HG03097 (cell line): ENCODE results near the gene MIEN1.
"Not testable (repeated sequence)": the region's sequence is repeated elsewhere in the genome, so short reads cannot be mapped to it uniquely, and the experiment has no call there.

ENCODE experiments used
- ATAC-seq: cut with Tn5 transposase; IDR thresholded peaks from one replicate; pipeline ENCODE4 v1.9.1; 2021; ENCODE audit not compliant: unreplicated experiment, low FRiP score

Gene MIEN1

DNA sequence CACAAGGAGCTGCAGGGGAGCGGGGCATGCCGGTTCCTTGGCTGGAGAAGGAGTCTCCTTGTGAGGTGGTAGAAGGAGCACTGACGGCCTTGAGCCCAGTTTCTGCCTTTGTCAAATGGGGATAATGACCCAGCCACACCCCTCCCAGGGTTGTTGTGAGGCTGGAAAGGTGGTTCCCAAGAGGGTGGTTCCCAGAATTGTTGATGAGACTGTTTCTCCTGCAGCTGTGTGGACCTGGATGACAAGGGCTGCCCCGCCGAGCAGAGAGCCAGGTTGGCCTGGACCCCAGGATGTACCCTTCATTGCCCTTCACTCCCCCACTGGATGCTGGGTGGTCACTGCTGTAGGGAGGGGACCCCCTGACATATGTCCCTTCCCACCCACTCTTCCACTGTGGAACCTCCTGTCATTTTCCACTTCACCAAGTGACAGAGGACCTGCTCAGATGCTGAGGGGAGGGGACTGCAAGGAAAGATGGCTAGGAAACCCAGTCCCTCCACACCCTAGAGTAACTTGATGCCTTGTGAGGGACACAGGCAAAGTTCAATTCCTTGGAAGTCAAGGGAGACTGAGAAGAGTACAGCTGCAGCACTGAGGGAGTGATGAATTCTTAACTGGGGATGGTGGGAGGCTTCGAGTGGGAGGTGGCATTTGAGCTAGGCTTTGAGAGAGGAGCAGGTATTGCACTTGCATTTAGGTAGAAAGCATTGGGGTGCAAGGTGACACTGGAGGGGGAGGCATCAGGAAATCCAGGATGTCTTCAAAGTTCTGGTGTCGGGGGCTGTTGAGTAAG is 10.6 kb downstream of the MIEN1 start:
- ATAC-seq: no peak

DNA sequence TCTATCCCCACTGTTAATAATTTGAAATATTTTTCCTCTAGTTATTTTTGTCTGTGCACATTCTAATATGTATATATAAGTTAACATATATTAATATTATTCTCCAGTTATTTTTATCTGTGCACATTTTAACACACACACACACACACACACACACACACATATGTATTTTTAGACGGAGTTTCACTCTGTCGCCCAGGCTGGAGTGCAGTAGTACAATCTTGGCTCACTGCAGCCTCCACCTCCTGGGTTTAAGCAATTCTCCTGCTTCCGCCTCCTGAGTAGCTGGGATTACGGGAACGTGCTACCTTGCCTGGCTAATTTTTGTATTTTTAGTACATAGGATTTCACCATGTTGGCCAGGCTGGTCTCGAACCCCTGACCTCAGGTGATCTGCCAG is 12.7 kb downstream of the MIEN1 start:
- ATAC-seq: no peak

DNA sequence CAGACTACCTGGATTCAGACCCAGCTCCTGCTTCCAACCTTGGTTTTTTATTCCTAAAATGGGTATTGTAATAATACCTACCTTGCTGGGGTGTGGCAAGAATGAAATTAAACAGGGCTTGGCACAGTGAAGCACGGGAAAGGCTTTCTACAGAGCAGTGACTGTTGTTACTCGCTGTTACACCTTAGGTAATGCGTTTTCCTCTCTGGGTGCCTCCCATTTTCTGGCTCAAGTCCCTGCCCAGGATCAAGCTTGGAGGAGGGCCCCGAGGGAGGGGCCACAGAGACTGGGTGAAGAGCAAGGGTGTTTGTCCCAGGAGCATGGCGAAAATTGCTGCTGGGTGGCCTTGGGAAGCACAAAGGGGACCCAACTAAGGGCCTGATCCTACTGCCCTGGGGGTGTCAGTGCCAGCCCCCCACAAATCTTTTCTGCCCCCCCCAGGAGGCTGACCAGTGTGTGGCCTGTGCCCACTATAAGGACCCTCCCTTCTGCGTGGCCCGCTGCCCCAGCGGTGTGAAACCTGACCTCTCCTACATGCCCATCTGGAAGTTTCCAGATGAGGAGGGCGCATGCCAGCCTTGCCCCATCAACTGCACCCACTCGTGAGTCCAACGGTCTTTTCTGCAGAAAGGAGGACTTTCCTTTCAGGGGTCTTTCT is 13.3 kb downstream of the MIEN1 start:
- no peak for ATAC-seq

DNA sequence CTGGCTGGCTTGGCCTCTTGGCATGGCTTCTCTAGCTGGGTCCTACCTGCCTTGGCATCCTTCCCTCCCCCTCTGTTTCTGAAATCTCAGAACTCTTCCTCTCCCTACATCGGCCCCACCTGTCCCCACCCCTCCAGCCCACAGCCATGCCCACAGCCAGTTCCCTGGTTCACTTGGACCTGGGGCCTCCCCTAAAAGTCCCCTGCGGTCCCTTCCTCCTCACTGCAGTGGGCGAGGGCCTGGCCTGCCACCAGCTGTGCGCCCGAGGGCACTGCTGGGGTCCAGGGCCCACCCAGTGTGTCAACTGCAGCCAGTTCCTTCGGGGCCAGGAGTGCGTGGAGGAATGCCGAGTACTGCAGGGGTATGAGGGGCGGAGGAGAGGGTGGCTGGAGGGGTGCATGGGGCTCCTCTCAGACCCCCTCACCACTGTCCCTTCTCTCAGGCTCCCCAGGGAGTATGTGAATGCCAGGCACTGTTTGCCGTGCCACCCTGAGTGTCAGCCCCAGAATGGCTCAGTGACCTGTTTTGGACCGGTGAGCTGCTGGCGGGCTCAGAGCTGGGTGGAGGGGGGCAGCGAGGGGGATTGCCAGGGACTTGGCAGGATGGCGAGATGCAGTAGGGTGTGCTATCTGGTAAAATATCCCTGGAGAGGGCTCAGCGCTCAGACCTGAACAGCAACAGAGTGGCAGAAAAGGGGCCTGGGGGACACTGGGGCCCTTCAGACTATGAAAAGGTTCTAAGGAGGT is 14.1 kb downstream of the MIEN1 start:
- no peak for ATAC-seq

DNA sequence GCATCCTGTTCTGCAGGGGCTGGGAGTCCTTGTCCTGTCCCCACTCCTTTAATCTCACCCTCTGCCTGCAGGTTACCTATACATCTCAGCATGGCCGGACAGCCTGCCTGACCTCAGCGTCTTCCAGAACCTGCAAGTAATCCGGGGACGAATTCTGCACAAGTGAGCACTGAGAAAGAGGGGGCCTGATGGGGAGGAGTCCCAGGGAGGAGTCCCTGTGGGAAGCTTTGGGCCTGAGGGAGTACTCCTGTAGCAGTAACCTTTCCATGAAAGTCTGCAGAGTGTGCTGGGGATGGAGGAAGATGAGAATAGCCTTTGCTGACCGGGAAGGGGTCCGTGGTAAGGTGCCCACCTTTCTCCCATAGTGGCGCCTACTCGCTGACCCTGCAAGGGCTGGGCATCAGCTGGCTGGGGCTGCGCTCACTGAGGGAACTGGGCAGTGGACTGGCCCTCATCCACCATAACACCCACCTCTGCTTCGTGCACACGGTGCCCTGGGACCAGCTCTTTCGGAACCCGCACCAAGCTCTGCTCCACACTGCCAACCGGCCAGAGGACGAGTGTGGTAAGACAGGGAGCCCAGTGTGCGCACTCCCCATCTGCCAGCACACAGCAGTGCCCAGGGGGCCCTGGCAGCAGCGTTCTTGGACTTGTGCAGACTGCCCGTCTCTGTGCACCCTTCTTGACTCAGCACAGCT is 14.8 kb downstream of the MIEN1 start:
- ATAC-seq: no peak

DNA sequence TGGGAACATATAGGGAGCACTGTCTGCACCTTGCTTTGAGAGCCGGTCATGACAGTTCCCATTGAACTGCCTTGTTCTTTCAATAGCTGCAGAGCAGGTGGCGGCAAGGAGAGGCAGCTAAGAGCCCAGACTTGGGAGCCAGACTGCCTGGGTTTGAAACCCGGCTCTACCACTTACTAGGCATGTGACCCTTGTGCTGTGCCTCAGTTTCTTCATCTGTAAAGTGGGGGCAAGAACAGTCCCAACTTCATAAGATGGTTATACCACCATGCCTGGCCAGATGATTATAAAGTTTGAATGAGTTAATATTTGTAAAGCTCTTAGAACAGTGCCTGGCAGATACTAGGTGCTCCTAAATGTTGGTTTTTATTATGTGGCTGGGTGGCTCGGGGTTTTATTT is 16.1 kb downstream of the MIEN1 start:
- ATAC-seq: no peak

DNA sequence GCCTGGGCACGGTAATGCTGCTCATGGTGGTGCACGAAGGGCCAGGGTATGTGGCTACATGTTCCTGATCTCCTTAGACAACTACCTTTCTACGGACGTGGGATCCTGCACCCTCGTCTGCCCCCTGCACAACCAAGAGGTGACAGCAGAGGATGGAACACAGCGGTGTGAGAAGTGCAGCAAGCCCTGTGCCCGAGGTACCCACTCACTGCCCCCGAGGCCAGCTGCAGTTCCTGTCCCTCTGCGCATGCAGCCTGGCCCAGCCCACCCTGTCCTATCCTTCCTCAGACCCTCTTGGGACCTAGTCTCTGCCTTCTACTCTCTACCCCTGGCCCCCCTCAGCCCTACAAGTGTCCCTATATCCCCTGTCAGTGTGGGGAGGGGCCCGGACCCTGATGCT is 18.5 kb downstream of the MIEN1 start:
- ATAC-seq: no peak

DNA sequence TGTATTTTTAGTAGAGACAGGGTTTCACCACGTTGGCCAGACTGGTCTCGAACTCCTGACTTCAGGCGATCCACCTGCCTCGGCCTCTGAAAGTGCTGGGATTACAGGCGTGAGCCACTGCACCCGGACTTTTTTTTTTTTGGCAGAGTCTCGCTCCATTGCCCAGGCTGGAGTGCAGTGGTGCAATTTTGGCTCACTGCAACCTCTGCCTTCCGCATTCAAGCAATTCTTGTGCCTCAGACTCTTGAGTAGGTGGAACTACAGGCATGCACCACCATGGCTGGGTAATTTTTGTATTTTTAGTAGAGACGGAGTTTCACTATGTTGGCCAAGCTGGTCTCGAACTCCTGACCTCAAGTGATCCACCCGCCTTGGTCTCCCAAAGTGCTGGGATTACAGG is 19.3 kb downstream of the MIEN1 start:
- not testable (repeated sequence) for ATAC-seq

DNA sequence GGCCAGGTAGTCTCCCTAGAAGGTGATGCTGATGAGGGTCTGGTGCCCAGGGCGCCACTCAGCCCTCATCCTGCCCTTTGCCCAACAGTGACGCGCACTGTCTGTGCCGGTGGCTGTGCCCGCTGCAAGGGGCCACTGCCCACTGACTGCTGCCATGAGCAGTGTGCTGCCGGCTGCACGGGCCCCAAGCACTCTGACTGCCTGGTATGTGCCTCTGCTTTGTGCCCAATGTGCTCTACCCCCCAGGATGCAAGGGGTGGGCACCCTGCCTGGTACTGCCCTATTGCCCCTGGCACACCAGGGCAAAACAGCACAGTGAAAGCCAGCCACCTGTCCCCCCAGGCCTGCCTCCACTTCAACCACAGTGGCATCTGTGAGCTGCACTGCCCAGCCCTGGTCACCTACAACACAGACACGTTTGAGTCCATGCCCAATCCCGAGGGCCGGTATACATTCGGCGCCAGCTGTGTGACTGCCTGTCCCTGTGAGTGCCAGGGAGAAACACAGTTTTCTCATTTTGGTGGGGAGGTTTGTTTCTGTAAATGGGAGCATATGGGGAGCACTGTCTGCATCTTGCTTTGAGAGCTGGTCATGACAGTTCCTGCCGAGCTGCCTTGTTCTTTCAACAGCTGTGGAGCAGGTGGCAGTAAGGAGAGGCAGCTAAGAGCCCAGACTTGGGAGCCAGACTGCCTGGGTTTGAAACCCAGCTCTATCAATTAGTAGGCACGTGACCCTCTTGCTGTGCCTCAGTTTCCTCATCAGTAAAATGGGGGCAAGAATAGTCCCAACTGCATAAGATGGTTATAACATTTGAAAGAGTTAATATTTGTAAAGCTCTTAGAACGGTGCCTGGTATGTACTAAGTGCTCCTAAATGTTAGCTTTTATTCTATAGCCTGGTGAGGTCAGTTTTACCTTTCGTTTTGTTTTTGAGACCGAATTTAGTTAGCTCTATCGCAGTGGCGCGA is 20.1 kb downstream of the MIEN1 start:
- ATAC-seq: no peak

DNA sequence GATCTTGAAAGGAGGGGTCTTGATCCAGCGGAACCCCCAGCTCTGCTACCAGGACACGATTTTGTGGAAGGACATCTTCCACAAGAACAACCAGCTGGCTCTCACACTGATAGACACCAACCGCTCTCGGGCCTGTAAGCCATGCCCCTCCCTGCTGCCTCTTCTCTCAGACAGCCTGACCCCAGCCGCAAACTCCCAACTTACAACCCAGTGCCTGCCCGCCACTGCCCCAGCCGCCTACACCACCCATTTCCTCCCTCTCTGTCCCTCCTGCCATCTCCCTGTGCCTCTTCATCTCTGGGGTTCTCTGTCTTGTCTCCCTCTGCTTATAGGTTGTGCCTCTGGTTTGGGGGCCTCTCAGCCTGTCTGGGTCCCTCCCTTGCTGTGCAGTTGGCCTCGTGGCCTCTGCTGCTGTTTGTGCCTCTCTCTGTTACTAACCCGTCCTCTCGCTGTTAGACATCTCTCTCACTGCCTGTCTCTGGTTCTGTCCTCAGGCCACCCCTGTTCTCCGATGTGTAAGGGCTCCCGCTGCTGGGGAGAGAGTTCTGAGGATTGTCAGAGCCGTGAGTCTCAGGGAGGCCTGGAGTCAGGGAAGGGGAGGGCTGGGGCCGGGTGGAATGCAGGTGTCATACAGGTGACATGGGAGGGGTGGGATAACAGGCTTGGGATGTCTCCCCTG is 20.9 kb downstream of the MIEN1 start:
- no peak for ATAC-seq

DNA sequence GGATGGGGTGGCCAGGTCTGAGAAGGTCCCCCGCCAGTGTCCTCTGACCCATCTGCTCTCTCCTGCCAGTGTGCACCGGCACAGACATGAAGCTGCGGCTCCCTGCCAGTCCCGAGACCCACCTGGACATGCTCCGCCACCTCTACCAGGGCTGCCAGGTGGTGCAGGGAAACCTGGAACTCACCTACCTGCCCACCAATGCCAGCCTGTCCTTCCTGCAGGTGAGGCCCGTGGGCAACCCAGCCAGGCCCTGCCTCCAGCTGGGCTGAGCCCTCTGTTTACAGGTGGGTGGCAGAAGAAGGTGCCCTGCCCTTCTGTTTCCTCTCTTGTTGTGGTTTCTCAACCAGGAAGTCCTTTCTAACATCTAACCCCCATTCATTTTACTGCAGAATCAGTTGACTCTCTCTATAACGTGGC is 23.4 kb downstream of the MIEN1 start:
- no peak for ATAC-seq

DNA sequence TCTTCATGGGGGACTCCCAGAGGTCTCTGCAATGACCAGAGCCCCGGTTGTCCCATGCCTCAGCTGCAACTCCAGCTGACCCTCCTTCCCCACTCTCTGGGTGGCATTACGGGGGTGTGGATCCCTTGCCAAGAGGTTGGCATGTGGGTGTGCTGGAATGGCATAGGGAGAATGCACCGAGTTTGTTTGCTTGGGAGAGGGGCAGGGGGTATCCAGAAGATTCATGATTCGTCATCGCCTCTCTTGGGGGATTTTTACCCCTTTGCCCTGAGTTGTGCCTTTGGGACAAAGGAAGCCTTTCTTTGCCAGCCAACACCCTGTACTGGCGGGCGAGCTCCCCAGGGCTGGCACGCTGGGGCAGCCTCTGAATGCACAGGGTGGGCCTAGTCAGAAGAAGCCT is 23.9 kb downstream of the MIEN1 start:
- no peak for ATAC-seq

DNA sequence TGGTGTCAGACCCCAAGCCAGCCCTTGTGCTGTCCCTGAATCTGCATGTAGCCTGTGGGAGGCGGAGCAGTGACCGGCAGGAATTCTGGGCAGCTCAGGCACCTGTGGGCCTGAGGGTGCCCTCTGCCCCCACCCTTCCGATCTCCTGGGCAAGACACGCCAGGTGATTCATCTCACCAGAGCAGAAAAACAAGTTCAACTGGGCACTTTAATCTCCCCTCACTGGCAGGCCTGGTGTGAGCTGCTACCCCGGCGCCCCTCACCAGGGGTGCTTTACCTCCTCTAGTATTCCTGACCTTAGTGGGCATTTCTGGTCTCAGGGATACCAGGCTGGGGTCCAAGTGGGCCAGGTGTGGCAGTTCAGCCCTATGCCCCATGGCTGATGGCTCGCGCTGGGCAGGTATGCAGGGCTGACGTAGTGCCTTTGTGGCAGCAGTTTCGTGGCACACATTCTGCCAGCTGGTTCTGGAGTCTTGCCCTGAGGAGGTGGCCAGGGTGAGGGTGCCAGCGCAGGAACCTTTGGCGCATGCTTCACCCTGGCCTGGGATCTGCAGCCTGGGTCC is 24.5 kb downstream of the MIEN1 start:
- ATAC-seq: no peak

DNA sequence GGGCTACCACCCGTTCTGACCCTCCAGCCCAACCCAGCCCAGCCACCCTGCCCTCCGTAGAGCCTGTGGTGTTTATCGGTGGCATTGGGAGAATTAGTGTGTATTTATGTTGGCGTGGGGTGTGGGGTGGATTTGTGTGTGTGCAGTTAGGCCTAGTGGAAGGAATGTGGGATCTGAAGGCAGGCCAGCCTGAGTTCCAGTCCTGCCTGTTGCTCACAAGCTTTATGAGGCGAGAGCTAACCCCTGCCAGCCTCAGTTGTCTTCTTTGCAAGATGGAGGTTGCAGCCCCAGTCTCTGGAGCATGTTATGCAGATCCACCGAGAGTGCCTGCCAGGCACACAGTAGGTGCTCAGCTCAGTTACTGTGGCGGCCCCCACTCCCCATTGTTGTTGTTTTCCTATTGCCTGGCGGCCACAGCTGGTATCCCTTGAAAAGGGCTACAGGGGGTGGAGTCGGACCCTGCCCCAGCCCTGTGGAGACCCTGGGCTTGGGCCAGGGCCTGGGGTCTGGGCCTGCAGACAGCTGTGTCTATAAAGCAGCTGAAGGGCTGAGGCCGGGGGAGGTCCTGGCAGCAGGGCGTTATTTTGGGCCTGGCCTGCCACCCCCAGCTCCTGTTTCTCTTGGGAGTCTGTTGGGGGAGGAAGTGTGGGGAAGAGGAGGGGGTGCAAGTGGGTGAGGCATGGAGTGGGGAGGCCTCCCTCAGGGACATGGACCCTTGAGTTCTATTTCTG is 25.3 kb downstream of the MIEN1 start:
- ATAC-seq: no peak

DNA sequence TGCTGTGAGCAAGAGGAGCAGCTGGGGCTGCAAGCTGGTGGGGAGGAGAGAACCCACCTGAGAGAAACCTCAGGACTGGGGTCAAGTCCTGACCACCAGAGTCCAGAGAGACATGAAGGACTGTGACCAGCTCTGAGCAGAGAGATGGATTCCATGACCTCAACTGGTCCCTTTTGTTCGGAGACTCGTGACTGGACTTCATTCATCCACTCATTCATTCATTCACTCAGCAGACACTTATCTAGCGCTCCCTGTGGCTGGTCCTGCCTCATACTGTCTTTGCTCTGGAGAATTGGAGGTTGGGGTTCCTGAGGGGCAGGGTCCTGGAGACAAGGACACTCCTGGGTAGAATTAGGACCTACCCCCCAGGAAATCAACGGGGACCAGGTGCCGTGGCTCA is 26.4 kb downstream of the MIEN1 start:
- ATAC-seq: no peak

DNA sequence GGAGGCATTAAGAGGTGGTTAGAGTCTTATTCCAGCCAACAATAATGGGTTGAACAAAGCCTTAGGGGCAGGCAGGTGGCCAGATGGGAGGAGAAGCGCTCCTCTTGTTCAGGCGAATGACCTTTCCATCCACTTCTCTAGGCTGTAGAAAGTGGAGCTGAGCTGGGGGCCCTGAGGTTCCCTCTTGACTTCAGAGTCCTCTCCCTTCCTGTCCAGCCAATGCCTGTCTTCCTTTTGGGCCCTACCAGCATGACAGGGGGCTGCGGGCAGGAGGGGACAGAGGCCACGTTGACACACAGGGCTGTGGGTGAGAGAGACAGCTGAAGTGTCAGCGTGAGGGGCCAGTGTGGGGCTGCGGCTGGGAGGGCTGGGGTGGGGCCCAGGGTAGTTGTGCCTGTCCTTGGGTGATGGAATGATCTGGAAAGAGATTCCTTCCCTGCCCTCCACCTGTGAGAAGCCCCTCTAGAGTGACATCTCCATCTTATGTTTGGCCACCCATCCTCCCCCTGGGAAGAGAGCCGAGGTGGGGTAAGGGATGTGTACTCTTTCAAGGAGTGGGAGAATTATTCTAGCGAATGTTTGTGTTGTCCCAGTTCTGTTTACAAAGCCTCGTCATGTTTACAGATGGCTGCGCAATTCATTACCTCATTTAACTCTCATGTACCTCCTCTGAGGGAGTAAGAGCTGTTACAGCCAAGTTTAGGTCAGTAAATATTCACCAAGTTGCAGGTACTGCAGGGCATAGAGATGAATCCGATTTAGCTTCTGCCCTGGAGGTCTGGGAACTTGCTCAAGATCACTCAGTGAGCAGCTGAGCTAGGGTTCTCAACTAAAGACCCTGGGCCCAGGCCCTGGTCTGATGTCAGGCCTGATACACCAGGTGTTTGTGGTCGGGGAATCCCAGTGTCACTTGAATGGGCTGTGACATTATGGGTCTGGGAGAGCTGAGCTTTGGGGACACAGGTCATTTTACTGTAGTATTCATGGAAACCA is 27.1 kb downstream of the MIEN1 start:
- ATAC-seq: no peak

DNA sequence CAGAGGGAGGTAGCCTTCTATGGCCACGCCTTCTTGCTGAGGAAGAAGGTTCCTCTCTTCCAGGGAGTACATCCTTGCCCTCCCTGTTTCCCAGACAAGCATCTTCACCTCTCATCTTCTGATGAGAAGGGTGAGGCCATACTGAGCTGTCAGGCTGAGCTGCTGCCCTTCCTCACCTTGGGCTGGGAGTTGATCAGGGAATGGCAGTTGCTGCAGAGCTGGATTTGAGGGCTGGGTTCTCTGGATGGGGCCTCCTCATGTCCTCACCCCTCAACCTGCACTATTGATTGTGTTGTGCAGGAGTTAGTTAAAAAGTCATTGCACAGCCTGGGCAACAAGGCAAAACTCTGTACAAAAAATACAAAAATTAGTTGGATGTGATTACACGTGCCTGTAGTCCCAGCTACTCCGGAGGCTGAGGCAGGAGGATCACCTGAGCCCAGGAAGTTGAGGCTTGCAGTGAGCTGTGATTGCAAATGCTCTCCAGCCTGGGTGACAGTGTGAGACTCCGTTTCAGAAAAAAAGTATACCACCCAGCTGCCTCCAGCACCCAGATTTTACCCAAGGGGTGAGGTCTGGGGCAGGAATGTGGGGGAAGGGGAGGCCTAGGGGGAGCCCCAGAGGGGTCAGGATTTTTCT is 28.4 kb downstream of the MIEN1 start:
- no peak for ATAC-seq
